MM.1S (cell line): ENCODE results near the gene SEMA3D.

Source experiments
- EZH2 ChIP-seq: fragments of 300-600 bp; sonication (generic); optimal IDR thresholded peaks from 2 replicates; pipeline ENCODE3; 2017; ENCODE audit warnings: low read depth, mild to moderate bottlenecking, antibody characterized with exemption, low read length, mixed read lengths
- EZH2phosphoT487 ChIP-seq: fragments of 300-600 bp; sonication (generic); IDR thresholded peaks from 2 replicates; pipeline ENCODE4 v1.6.1; 2018; ENCODE audit warnings: antibody characterized with exemption, low read length
- TF ChIP-seq, protein P1 (sequence below): fragments of 300-600 bp; sonication (generic); IDR thresholded peaks from 2 replicates; pipeline ENCODE4 v1.5.1; 2016; ENCODE audit warnings: antibody characterized with exemption, low read length, mixed read lengths

GRCh38 chr7:84975586-84976185, 211.2 kb downstream of the SEMA3D start:
- TF ChIP-seq, protein P1, sequence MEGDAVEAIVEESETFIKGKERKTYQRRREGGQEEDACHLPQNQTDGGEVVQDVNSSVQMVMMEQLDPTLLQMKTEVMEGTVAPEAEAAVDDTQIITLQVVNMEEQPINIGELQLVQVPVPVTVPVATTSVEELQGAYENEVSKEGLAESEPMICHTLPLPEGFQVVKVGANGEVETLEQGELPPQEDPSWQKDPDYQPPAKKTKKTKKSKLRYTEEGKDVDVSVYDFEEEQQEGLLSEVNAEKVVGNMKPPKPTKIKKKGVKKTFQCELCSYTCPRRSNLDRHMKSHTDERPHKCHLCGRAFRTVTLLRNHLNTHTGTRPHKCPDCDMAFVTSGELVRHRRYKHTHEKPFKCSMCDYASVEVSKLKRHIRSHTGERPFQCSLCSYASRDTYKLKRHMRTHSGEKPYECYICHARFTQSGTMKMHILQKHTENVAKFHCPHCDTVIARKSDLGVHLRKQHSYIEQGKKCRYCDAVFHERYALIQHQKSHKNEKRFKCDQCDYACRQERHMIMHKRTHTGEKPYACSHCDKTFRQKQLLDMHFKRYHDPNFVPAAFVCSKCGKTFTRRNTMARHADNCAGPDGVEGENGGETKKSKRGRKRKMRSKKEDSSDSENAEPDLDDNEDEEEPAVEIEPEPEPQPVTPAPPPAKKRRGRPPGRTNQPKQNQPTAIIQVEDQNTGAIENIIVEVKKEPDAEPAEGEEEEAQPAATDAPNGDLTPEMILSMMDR, result no peak
- no peak for TF ChIP-seq EZH2
- TF ChIP-seq EZH2phosphoT487, result no peak
